Inferior parietal cortex (tissue), 1 donor: ENCODE results near the gene SLC37A3.

Experiments used
- DNase-seq: peaks from one replicate; pipeline ENCODE4 v3.0.0-alpha.2; 2016; ENCODE audit errors: extremely low spot score

The SLC37A3 gene

GRCh38 chr7:140402178-140402835, 4.0 kb upstream of the SLC37A3 start:
- no peak for DNase-seq

- DNase-seq = no peak
Measured at GRCh38 chr7:140400381-140400780, 2.1 kb upstream of the SLC37A3 start.

- no peak for DNase-seq
Measured at GRCh38 chr7:140398821-140399220, 491 bp upstream of the SLC37A3 start.

GRCh38 chr7:140393756-140394306, 4.5 kb downstream of the SLC37A3 start:
- DNase-seq = no peak

- no peak for DNase-seq
Measured at GRCh38 chr7:140391634-140392033, 6.7 kb downstream of the SLC37A3 start.

GRCh38 chr7:140390466-140391190, 7.7 kb downstream of the SLC37A3 start:
- DNase-seq = no peak

- no peak for DNase-seq
Measured at GRCh38 chr7:140390034-140390433, 8.3 kb downstream of the SLC37A3 start.

- DNase-seq = no peak
Measured at GRCh38 chr7:140389445-140389844, 8.9 kb downstream of the SLC37A3 start.

GRCh38 chr7:140384894-140385545, 13.3 kb downstream of the SLC37A3 start:
- no peak for DNase-seq

GRCh38 chr7:140383954-140384713, 14.2 kb downstream of the SLC37A3 start:
- DNase-seq = no peak

GRCh38 chr7:140375892-140376730, 22.2 kb downstream of the SLC37A3 start:
- no peak for DNase-seq

- no peak for DNase-seq
Measured at GRCh38 chr7:140375323-140375722, 23.0 kb downstream of the SLC37A3 start.

- DNase-seq = no peak
Measured at GRCh38 chr7:140369294-140369693, 29.0 kb downstream of the SLC37A3 start.

- DNase-seq = no peak
Measured at GRCh38 chr7:140367528-140367927, 30.8 kb downstream of the SLC37A3 start.

- no peak for DNase-seq
Measured at GRCh38 chr7:140364819-140365218, 33.5 kb downstream of the SLC37A3 start.

- no peak for DNase-seq
Measured at GRCh38 chr7:140360697-140361229, 37.6 kb downstream of the SLC37A3 start.

GRCh38 chr7:140358412-140359051, 39.8 kb downstream of the SLC37A3 start:
- no peak for DNase-seq

GRCh38 chr7:140358024-140358411, 40.3 kb downstream of the SLC37A3 start:
- DNase-seq = no peak

- DNase-seq = no peak
Measured at GRCh38 chr7:140350056-140350455, 48.3 kb downstream of the SLC37A3 start.

GRCh38 chr7:140349144-140349771, 49.1 kb downstream of the SLC37A3 start:
- DNase-seq = no peak
